Raji (cell line): ENCODE measurements around the gene TUT7.

Experiments
- POLR2A ChIP-seq: IDR thresholded peaks from 2 replicates; pipeline ENCODE4 v1.6.1; 2011; ENCODE audit warnings: low read depth, low read length, control low read depth; ENCODE audit not compliant: insufficient read depth

The TUT7 gene

GRCh38 chr9:86256653-86257052 lies 97.6 kb downstream of the TUT7 start:
- no peak for TF ChIP-seq POLR2A

DNA sequence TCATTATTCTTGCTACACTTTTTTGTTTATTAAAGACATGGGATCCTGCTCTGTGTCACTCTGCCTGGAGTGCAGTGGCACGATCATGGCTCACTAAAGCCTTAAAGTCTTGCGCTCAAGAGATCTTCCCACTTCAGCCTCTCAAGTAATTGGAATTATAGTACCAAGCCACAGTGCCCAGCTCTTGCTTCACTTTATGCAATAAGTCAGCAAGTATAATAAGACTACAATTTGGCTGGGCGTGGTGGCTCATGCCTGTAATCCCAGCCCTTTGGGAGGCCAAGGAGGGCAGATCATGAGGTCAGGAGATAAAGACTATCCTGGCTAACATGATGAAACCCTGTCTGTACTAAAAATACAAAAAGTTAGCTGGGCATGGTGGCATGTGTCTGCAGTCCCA lies 100.6 kb downstream of the TUT7 start:
- no peak for TF ChIP-seq POLR2A

GRCh38 chr9:86252870-86253269 lies 101.3 kb downstream of the TUT7 start:
- no peak for TF ChIP-seq POLR2A

DNA sequence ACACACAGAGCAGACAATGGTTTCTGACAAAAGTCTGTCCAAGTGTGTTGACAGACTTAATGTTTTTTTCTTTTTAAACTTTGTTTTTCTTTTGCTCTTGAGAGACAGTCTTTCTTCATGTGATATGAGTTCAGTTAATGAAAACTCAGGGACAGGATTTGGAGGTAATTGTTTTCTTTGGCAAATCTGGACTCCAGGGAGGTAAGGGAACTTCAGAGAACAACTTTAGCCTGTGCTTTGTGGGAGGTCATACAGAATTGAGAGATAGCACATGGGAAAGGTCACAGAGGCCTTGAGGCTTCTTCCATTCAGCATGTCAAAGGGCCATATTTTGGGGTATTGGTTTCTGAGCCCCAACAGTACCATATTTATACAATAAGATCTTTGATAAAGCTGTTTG lies 104.1 kb downstream of the TUT7 start:
- TF ChIP-seq POLR2A = no peak

DNA sequence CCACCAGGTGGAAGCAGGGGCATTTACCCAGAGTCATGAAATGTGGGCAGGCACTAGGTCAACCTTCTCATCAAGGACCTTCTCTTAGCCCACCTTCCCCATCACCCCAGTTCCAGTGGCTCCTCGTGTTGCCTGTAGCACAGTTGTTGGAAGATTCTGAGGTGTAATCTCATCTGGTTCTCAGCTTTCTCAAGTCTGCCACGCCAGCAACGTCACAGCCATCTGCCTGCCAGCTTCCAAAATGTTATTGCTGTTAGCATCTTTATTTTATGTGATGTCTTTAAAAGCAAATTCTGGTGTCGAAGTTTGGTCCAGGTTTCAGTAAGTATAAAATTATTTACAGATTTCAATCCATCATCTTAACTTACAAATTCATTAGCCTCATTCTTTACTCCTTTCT lies 105.5 kb downstream of the TUT7 start:
- TF ChIP-seq POLR2A = no peak

GRCh38 chr9:86246752-86247161 lies 107.5 kb downstream of the TUT7 start:
- no peak for TF ChIP-seq POLR2A

DNA sequence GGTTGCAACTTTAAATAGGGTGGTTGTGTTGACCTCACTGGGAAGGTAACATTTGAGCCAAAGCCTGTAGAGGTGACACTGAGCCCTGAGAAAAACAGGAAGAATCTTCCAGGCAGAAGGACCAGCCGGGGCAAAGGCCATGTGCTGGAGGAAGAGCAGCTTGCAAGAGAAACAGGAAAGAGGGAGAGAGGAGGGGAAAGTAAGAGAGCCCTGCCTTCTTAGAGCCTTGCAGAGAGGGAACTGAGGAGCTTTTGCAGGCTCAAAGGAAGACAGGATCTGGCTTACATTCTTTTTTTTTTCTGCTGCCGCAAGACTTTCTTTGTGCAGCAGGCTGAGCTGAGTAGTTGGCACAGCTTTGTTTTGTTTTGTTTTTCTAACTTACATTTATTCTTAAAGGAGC lies 112.1 kb downstream of the TUT7 start:
- no peak for TF ChIP-seq POLR2A

DNA sequence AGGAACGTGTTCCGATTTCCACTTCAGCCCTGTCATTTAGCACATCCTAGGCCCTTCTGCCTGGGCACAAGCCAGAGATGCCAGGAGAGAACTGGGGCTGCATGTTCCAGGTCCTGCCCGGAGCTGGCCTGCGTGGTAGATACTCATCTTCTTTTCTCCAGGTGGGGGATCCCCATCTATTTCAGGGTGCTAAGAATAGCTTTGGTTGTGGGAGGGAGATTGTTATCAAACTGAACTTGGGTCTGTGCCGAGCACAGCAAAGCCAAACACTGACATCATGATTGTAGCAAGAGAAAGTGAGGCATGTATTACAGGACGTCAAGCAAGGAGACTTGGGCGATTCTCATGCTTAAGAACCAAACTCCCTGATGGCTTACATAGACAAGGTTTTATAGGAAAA lies 113.0 kb downstream of the TUT7 start:
- no peak for TF ChIP-seq POLR2A

DNA sequence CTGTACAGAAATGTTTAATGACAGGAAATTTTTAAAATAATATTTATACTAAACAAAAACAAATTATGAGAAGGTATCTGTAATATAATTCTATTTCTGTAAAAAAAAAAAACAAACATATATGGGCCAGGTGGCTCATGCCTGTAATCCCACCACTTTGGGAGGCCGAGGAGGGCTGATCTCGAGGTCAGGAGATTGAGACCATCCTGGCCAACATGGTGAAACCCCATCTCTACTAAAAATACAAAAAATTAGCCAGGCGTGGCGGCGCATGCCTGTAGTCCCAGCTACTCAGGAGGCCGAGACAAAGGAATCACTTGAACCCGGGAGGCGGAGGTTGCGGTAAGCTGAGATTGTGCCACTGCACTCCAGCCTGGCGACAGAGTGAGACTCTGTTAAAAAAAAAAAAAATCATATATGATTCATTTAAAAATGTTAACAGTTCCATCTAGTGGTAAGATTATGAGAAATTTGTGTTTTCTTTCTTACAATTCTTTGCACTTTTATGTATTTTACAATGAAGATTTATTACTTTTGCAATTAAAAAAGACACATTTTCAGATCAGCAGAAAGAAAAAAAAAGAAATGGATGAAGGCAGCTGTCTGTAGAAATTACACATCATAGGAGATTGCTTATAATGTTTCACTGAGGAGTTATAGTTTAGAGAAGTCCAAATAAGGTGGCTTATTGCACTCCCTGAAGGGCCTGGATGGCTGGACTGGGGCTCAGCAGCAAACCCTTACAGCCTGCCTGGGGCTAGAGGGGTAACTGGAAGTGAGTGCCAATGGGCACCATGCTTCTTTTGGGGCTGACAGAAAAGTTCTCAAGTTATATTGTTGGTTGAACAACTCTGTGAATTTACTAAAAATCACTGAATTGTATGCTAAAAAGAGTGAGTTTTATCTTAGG lies 115.1 kb downstream of the TUT7 start:
- TF ChIP-seq POLR2A = no peak
